ENCODE data around the gene TBC1D4.

TBC1D4 gene, protein sequence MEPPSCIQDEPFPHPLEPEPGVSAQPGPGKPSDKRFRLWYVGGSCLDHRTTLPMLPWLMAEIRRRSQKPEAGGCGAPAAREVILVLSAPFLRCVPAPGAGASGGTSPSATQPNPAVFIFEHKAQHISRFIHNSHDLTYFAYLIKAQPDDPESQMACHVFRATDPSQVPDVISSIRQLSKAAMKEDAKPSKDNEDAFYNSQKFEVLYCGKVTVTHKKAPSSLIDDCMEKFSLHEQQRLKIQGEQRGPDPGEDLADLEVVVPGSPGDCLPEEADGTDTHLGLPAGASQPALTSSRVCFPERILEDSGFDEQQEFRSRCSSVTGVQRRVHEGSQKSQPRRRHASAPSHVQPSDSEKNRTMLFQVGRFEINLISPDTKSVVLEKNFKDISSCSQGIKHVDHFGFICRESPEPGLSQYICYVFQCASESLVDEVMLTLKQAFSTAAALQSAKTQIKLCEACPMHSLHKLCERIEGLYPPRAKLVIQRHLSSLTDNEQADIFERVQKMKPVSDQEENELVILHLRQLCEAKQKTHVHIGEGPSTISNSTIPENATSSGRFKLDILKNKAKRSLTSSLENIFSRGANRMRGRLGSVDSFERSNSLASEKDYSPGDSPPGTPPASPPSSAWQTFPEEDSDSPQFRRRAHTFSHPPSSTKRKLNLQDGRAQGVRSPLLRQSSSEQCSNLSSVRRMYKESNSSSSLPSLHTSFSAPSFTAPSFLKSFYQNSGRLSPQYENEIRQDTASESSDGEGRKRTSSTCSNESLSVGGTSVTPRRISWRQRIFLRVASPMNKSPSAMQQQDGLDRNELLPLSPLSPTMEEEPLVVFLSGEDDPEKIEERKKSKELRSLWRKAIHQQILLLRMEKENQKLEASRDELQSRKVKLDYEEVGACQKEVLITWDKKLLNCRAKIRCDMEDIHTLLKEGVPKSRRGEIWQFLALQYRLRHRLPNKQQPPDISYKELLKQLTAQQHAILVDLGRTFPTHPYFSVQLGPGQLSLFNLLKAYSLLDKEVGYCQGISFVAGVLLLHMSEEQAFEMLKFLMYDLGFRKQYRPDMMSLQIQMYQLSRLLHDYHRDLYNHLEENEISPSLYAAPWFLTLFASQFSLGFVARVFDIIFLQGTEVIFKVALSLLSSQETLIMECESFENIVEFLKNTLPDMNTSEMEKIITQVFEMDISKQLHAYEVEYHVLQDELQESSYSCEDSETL (N-terminal part only)

DNA sequence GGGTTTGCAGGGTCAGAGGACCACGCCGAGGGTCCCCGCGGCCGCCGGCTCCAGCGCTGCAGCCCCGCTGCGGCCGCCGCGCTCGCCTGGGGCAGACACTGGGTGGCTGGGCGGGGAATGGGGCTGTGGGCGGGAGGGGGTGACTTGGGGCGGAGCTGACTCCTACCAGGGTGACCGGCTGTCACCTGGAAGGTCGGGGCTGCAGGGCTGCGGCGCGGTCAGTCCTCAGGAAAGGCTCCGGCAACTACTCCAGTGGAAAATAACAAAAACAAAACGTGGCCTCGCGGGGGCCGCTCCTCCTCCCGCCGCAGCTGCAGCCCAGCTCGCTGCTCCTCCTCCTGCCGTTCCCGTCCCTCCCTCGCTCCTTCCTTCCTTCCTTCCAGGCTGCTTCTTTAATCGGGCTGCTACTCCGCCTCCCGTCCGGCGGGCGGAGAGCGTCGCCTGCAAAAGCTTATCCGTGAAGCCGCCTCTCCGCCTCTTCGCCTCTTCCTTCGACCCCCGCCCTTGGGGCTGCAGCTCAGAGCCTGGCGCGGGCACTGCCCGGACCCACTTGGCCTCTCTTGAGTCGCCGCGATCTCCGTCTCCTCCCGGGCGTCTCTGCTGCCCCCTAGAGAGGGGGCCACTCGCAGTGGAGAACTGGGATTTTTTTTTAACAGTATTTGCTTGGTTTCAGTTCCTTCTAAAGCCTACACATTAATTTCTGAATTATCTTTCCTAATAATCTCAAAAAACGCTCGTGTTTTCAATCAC is at the start of gene TBC1D4:
Gene TBC1D4, minus strand, starts transcription at position 100 of the 750 bp plus-strand sequence. CDS start 402 bp downstream, outside the sequence.
- TF ChIP-seq, protein P1, sequence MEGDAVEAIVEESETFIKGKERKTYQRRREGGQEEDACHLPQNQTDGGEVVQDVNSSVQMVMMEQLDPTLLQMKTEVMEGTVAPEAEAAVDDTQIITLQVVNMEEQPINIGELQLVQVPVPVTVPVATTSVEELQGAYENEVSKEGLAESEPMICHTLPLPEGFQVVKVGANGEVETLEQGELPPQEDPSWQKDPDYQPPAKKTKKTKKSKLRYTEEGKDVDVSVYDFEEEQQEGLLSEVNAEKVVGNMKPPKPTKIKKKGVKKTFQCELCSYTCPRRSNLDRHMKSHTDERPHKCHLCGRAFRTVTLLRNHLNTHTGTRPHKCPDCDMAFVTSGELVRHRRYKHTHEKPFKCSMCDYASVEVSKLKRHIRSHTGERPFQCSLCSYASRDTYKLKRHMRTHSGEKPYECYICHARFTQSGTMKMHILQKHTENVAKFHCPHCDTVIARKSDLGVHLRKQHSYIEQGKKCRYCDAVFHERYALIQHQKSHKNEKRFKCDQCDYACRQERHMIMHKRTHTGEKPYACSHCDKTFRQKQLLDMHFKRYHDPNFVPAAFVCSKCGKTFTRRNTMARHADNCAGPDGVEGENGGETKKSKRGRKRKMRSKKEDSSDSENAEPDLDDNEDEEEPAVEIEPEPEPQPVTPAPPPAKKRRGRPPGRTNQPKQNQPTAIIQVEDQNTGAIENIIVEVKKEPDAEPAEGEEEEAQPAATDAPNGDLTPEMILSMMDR (IDR thresholded peaks at IDR 0.05; ENCODE audit: insufficient read depth, low read depth, low read length, missing control alignments), result peak; percentile 79
- H3K4me3 ChIP-seq (ENCODE audit: low read length), result peak within 1 kb of the TSS; percentile 69
- peak; percentile 88 for DNase-seq (ENCODE audit: low read depth)

DNA sequence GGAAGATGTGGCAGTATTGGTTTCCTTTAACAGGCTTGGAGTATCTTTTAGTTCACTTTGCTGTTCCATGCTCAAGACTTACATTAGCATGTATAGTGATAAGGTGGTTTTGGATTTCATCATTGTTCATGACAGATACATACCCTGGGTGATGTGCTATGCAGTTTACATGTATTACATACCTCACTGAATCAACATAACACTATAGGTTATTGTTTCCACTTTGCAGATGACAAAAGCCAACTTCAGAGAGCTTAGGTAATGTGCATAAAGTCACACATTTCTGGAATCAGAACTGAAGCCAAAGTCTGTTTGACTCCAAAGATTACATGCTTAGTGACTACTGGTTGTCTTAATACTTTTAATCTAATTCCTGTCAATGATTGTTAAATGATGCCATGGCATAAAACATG is 48.6 kb upstream of the TBC1D4 start:
- no peak overlapping the region for H3K4me3 ChIP-seq (ENCODE audit: low read length)
- DNase-seq (ENCODE audit: low read depth), result no peak
- TF ChIP-seq, protein P1 (IDR thresholded peaks at IDR 0.05; ENCODE audit: insufficient read depth, low read depth, low read length, missing control alignments), result no peak

DNA sequence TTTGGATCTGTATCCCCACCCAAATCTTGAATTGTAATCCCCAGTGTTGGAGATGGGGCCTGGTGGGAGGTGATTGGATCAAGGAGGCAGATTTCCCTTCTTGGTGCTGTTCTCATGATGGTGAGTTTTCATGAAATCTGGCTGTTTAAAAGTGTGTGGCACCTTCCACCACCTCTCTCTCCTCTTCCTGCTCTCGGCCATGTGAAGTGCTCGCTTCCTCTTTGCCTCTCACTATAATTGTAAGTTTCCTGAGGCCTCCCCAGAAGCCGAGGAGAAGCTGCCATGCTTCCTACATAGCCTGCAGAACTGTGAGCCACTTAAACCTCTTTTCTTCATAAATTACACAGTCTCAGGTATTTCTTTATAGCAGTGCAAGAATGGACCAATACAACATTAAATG is 40.0 kb upstream of the TBC1D4 start:
- DNase-seq (ENCODE audit: low read depth), result no peak
- TF ChIP-seq, protein P1 (IDR thresholded peaks at IDR 0.05; ENCODE audit: insufficient read depth, low read depth, low read length, missing control alignments), result no peak
- no peak overlapping the region for H3K4me3 ChIP-seq (ENCODE audit: low read length)

DNA sequence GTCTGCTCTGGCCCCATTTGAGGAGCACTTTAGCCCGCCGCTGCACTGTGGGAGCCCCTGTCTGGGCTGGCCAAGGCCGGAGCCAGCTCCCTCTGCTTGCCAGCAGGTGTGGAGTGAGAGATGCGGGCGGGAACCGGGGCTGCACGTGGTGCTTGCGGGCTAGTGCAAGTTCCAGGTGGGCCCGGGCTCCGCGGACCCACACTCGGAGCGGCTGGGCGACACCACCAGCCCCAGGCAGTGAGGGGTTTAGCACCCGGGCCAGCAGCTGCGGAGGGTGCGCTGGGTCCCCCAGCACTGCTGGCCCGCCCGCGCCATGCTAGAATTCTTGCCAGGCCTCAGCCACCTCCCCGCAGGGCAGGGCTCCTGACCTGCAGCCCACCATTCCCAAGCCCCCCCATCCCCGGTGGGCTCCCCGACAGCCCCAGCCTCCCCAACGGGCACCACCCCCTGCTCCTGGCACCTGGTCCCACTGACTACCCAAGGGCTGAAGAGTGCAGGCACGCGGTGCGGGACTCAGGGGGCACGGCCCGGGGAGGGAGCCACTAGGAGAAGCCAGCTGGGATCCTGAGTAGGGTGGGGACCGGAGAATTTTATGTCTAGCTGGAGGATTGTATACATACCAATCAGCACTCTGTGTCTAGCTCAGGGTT is 36.6 kb upstream of the TBC1D4 start:
- no peak overlapping the region for H3K4me3 ChIP-seq (ENCODE audit: low read length)
- DNase-seq (ENCODE audit: low read depth), result no peak
- TF ChIP-seq, protein P1 (IDR thresholded peaks at IDR 0.05; ENCODE audit: insufficient read depth, low read depth, low read length, missing control alignments), result no peak

DNA sequence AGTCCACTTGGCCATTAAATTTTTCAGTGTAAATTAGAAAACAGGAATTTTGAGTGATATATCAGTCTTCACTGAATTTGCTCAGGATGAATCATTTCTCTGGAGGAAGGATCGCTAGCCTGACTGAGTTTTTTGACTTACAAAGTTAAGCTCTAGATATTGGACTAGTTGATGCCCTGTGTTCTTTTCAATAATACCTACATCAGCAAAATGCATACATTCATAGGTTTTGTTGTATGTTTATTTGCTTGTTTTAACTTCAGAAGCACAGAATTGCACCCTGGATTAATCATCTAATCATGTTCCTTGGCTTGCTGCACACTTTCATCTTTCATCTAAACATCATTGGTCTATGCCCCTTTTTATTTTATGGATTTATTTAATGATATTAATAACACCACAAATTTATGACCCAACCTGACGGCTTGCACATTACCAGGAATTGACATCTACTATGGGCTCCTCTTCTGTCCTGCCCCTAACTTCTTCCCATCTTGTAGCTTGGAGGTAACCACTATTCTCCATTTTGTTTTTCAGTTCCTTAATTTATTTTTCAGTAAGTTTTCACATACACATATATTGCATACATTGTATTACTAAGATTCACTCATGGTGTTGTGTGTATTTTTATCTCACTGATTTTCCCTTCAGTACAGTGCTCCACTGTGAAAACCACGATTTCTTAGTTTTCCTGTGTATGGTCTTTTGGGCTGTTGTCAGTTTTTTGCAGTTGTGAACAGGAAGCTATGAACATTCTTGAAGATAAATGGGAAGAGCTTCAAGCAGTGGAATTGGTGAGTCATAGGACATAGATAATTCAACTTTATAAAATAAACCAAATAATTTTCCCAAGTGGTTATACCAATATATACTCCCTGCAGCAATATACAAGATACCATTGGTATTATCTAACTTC is 32.4 kb upstream of the TBC1D4 start:
- no peak overlapping the region for H3K4me3 ChIP-seq (ENCODE audit: low read length)
- no peak for DNase-seq (ENCODE audit: low read depth)
- TF ChIP-seq, protein P1 (IDR thresholded peaks at IDR 0.05; ENCODE audit: insufficient read depth, low read depth, low read length, missing control alignments), result no peak
